ENCODE measurements around the gene PTPRN2.

The PTPRN2 gene

DNA sequence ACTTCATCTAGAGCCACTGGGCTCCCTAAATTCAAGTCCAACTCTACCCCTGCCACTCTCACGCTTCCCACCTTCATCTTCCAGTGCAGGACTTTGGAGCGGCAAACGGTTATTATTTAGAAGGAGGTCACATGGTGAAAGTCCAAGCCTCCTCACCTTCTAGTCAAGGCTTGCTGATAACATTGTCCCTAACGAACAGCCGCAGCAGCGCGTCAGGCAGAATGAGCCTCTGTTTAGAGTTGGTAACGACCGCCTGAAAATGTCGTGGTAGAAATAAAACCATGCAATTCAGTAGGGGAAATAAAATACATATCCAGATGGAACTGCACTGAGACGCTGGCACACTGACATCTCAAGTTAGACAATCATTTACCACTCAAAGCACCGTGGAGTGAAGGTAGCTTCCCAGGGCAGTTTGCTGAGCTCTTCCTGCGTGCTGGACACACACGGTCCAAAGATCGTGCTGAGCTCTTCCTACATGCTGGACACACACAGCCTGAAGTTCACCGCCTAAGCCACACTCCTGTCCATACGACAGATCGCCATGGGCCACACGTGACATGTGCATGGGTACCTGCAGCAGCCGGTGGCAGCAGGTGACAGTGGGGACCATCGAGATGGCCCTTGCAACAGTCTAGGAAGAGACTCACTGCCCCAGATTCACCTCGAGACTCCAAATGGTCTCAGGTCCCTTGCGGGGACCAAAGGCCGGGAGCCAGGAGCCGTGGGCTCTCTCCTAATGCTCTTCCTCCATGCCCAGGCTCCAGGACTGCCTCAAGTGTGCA lies 323.5 kb downstream of the PTPRN2 start:
- TF ChIP-seq, protein P1, sequence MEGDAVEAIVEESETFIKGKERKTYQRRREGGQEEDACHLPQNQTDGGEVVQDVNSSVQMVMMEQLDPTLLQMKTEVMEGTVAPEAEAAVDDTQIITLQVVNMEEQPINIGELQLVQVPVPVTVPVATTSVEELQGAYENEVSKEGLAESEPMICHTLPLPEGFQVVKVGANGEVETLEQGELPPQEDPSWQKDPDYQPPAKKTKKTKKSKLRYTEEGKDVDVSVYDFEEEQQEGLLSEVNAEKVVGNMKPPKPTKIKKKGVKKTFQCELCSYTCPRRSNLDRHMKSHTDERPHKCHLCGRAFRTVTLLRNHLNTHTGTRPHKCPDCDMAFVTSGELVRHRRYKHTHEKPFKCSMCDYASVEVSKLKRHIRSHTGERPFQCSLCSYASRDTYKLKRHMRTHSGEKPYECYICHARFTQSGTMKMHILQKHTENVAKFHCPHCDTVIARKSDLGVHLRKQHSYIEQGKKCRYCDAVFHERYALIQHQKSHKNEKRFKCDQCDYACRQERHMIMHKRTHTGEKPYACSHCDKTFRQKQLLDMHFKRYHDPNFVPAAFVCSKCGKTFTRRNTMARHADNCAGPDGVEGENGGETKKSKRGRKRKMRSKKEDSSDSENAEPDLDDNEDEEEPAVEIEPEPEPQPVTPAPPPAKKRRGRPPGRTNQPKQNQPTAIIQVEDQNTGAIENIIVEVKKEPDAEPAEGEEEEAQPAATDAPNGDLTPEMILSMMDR (IDR thresholded peaks at IDR 0.05; ENCODE audit: low read depth, low read length): no peak
- no peak for DNase-seq (ENCODE audit: extremely low read depth, low read depth)

DNA sequence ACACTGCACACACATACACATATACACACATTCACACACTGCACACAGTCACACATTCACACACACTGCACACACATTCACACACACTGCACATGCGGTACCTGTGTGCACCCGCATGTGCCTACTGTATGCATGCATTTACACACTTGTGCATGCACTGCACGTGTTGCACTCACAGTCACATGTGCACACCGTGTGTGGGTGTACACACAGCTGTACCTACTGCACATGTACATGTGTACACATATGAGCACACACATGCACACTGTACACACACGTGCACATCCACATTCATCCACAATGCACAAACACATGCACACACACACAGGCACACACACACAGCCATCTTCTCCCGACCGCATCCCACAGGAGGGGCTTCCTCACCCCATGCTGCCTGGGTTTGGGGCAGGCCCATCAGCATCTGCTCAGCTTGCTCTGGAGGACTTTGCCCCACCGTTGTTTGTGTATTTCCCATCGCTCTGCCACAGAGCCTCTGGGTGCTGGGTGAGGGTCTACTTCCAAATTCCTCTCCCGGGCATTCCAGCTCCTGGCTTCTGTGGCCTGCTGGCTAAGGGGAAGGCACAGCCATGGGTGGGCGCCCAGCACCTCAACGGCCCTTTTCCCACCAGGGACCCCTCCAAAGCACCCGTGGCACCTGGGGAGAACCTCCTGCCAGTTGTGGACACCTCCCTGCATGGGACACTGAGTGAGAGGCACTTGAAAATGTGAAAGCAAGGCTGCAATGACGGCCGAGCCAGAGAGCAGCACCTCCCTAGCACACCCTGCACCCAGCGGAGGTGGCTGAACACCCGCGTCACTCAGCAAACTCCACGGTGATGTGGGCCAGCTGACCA lies 324.3 kb downstream of the PTPRN2 start:
- TF ChIP-seq, protein P1 (IDR thresholded peaks at IDR 0.05; ENCODE audit: low read depth, low read length): no peak
- DNase-seq (ENCODE audit: extremely low read depth, low read depth): no peak

DNA sequence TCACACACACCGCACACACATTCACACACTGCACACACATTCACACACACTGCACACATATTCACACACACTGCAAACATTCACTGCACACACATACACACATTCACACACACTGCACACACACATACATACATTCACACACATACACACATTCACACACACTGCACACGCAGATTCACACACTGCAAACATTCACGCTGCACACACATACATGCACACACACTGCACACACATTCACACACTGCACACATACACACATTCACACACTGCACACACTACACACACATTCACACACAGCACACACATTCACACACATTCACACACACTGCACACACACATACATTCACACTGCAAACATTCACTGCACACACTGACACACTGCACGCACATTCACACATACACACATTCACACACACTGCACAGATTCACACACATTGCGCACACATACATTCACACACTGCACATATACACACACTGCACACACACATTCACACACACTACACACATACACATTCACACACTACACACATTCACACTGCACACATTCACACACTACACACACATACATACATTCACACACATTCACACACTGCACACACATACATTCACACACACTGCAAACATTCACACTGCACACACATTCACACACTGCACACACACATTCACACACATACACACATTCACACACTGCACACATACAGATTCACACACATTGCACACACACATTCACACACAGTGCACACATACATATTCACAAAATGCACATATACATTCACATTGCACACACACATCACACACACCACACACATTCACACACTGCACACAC lies 325.1 kb downstream of the PTPRN2 start:
- TF ChIP-seq, protein P1 (IDR thresholded peaks at IDR 0.05; ENCODE audit: low read depth, low read length): no peak
- DNase-seq (ENCODE audit: extremely low read depth, low read depth): no peak

DNA sequence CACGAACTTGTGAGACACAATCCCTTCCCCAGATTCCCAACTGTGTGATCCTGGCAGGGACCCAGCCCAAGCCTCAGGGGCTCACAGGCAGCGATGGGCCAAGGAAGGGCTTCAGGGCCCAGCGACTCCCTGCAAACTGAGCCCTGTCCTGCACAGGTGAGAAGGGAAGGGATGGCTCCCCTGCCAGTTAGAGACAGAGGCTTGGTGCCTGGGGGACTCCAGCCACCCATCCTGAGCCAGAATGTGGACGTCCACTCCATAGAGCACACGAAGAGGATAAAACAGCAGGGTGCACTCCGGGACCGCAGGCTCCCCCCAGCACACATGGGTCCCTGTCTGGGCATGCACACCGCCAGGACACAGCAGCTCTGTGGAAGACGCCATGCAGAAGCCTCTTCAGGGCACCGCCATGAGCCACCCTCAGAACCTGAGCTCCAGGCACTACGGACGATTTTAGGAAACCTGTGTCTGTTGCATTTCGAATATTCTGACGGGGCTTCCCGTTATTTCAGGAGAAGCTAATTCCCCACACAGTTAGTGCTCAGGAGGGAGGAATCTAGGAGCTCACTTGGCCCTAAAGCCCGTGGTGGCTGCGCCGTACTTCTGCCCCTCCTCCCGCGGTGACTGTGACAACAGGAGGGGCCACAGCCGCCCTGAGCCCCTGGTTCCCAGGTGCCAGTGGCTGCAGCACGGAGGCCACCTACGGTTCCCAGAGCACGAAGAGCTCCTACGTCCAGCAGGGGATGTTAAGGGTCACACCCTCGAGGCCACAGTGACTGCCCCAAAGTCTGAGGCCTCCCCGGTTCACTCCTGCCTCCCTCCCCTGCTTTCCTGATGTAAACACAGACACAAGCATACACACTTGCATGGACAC lies 326.0 kb downstream of the PTPRN2 start:
- no peak for DNase-seq (ENCODE audit: extremely low read depth, low read depth)
- TF ChIP-seq, protein P1 (IDR thresholded peaks at IDR 0.05; ENCODE audit: low read depth, low read length): no peak

DNA sequence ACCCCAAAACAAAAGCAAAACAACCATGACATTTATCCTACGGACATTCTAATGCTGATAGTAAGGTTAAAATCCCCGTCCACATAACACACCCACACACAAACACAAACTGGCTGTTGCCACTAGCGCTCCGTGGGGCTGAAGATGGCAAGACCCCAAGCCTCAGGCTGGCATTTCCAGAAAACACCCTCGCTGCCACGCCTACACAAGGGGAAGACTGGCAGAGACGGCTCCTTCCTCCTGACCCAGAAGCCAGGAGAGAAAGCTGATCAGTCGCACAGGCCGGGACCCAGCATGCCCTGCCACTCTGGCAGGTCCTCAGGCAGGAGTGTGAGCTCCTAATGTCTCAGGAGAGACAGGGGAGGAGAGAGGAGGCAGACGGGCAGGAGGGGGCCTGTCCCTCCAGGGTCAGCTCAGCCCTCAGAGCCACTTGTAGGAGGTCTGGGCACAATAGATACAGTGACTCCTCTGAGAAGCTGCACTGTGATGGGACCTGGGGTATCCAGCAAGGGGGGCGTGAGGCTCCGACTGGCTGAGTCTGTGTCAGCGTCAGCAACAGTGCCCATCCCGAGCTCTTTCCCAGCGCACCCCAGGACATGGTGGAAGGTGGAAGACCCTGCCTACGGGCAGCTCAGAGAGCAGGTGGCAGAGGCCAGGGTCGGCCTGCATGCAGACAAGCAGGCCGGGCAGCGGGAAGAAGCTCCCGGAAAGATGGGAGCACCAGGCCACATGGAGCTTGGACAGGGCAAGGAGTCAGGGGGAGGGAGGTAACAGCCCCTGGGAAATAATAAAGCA lies 326.9 kb downstream of the PTPRN2 start:
- TF ChIP-seq, protein P1 (IDR thresholded peaks at IDR 0.05; ENCODE audit: low read depth, low read length): no peak
- no peak for DNase-seq (ENCODE audit: extremely low read depth, low read depth)

Data from AG09319 (cell line).